Gastrocnemius medialis (tissue), 4 donors: ENCODE data around the gene SPARC. TPM values are rescaled to one million over a fixed set of nuclear protein-coding genes. Genes with fewer than 3 reads are reported as not detected.

Experiments used
- ATAC-seq, 2 donors: fragments of 150-250 bp; one replicate each; pipeline ENCODE4 v1.9.1; 2016
- DNase-seq, 2 donors: peaks; one replicate each; pipeline ENCODE4 v3.0.0-alpha.2; 2019
- H3K27ac ChIP-seq, 4 donors: fragments of 200-600 bp; sonication (generic); 1 replicate in 1 of 4; 2 replicates in 3 of 4; pipeline ENCODE4 v1.5.1; 2016 to 2018; ENCODE audit warnings: mild to moderate bottlenecking in 2 of 4, moderate library complexity in 1 of 4
- H3K27me3 ChIP-seq, 3 donors: fragments of 200-600 bp; sonication (generic) in 2 of 3; 1 replicate in 1 of 3; 2 replicates in 2 of 3; pipeline versions ENCODE4 v1.5.1 to v1.6.0; 2016 to 2019; ENCODE audit warnings: mild to moderate bottlenecking in 1 of 3, moderate library complexity in 1 of 3
- H3K36me3 ChIP-seq, 2 donors: fragments of 200-600 bp; sonication (generic) in 1 of 2; one replicate each; pipeline ENCODE4 v1.5.1; 2017 to 2018
- H3K4me1 ChIP-seq, 2 donors: fragments of 200-600 bp; sonication (generic) in 1 of 2; one replicate each; pipeline ENCODE4 v1.5.1; 2016 to 2017; ENCODE audit warnings: mild to moderate bottlenecking in 2 of 2
- H3K4me3 ChIP-seq, 4 donors: fragments of 200-600 bp; sonication (generic) in 3 of 4; 1 replicate in 1 of 4; 2 replicates in 3 of 4; pipeline ENCODE4 v1.5.1; 2016 to 2019; ENCODE audit warnings: mild to moderate bottlenecking in 2 of 4
- H3K9me3 ChIP-seq, 3 donors: fragments of 200-600 bp; sonication (generic) in 2 of 3; 1 replicate in 1 of 3; 2 replicates in 2 of 3; pipeline ENCODE4 v1.5.1; 2016 to 2019
- CTCF ChIP-seq, 5 experiments: fragments of 450-650 bp in 3 of 5; fragments of 200-600 bp in 2 of 5; sonication (generic) in 2 of 5; IDR thresholded peaks in 4 of 5; conservative IDR thresholded peaks in 1 of 5; 1 replicate in 4 of 5; 2 replicates in 1 of 5; pipeline ENCODE4 v1.5.1; 2016 to 2019; ENCODE audit warnings: antibody characterized with exemption in 5 of 5, mild to moderate bottlenecking in 3 of 5, moderate library complexity in 3 of 5
- POLR2A ChIP-seq, 2 donors: fragments of 450-650 bp; IDR thresholded peaks; one replicate each; pipeline ENCODE4 v1.6.1; 2017; ENCODE audit warnings: antibody characterized with exemption in 2 of 2, mild to moderate bottlenecking in 2 of 2, moderate library complexity in 2 of 2
- in situ Hi-C, 4 donors: fragments of 200-750 bp; cut with MboI; loops; one replicate each; pipeline versions ENCODE4 v1.15.0 to v1.8.0; 2017; ENCODE audit warnings: low sequenced_read_pairs in 4 of 4
- intact Hi-C: fragments of 100-400 bp; cut with DNase I; formaldehyde crosslinking; loops from one replicate; pipeline ENCODE4 v1.15.1; 2023; ENCODE audit warnings: low total_unique reads
- total RNA-seq, 4 donors: library from RNA; depleted of rRNA; stranded (reverse); fragments of >200 nt; gene quantifications; one replicate each; pipeline versions ENCODE4 v1.1.0 to v1.2.3, GENCODE V29; 2016

The SPARC gene
- total RNA-seq, 4 donors from 2014 or later = 87.7 to 209 (median 163) TPM

GRCh38 chr5:151672516-151672915, 14.2 kb downstream of the SPARC start:
- Histone ChIP-seq H3K27ac (peak overlapping the region; percentile 81 to 93 (median 88)), H3K4me3 (no peak overlapping the region), H3K27me3 (no peaks in the 10 kb centered on the region), H3K9me3 (no peaks in the 10 kb centered on the region), H3K36me3 (peaks cover 0 to 46% of the 10 kb centered on the region in 2 donors), H3K4me1 (peaks cover 30 to 62% of the 10 kb centered on the region in 2 donors)
- DNase-seq (no peak), ATAC-seq (no peak)
- TF ChIP-seq POLR2A (IDR thresholded peaks at IDR 0.05) (no peak), CTCF (IDR thresholded peaks at IDR 0.05 in 4 of 5, conservative IDR thresholded peaks at IDR 0.05 in 1 of 5) (no peak)
- in situ Hi-C loops (no loop called here), intact Hi-C loops (no loop called here)

- H3K27ac ChIP-seq = peak overlapping the region; percentile 81 to 93 (median 88)
- H3K4me3 ChIP-seq = no peak overlapping the region
- ATAC-seq (peak; percentile 23 to 49), DNase-seq (no peak)
- intact Hi-C loops = no loop called here
- in situ Hi-C loops = no loop called here
- H3K4me1 ChIP-seq = peaks cover 30 to 56% of the 10 kb centered on the region in 2 donors
- peaks cover 0 to 52% of the 10 kb centered on the region in 2 donors for H3K36me3 ChIP-seq
- TF ChIP-seq POLR2A (IDR thresholded peaks at IDR 0.05) (no peak), CTCF (IDR thresholded peaks at IDR 0.05 in 4 of 5, conservative IDR thresholded peaks at IDR 0.05 in 1 of 5) (no peak)
- H3K27me3 ChIP-seq = no peaks in the 10 kb centered on the region
- H3K9me3 ChIP-seq = no peaks in the 10 kb centered on the region
Measured at GRCh38 chr5:151671950-151672349, 14.8 kb downstream of the SPARC start.

GRCh38 chr5:151670953-151671636, 15.6 kb downstream of the SPARC start:
- peaks cover 28 to 49% of the 10 kb centered on the region in 2 donors for H3K4me1 ChIP-seq
- no peaks in the 10 kb centered on the region for H3K9me3 ChIP-seq
- H3K4me3 ChIP-seq = no peak overlapping the region
- H3K36me3 ChIP-seq = peaks cover 0 to 60% of the 10 kb centered on the region in 2 donors
- H3K27ac ChIP-seq = peak overlapping the region; percentile 81 to 93 (median 88)
- in situ Hi-C loops = no loop called here
- no peaks in the 10 kb centered on the region for H3K27me3 ChIP-seq
- intact Hi-C loops = no loop called here
- DNase-seq = peak in 1 of 2 donors; percentile 43
- TF ChIP-seq CTCF (IDR thresholded peaks at IDR 0.05 in 4 of 5, conservative IDR thresholded peaks at IDR 0.05 in 1 of 5) = no peak
- TF ChIP-seq POLR2A (IDR thresholded peaks at IDR 0.05) = no peak
- ATAC-seq = peak; percentile 49 to 80

GRCh38 chr5:151670083-151670686, 16.5 kb downstream of the SPARC start:
- DNase-seq = no peak
- no peaks in the 10 kb centered on the region for H3K27me3 ChIP-seq
- peak overlapping the region; percentile 81 to 93 (median 88) for H3K27ac ChIP-seq
- H3K36me3 ChIP-seq = peaks cover 0 to 60% of the 10 kb centered on the region in 2 donors
- no peak for ATAC-seq
- in situ Hi-C loops = no loop called here
- H3K4me1 ChIP-seq = peaks cover 33 to 49% of the 10 kb centered on the region in 2 donors
- no peak overlapping the region for H3K4me3 ChIP-seq
- no peak for TF ChIP-seq CTCF (IDR thresholded peaks at IDR 0.05 in 4 of 5, conservative IDR thresholded peaks at IDR 0.05 in 1 of 5)
- no peak for TF ChIP-seq POLR2A (IDR thresholded peaks at IDR 0.05)
- H3K9me3 ChIP-seq = no peaks in the 10 kb centered on the region
- intact Hi-C loops = no loop called here
